Activated CD8-positive, alpha-beta memory T cell treated with anti-CD3 and anti-CD28 coated beads, Interleukin-2, amount 50 U/mL, for 24 hours (primary cell): ENCODE data around the gene NSG1.

Experiments used
- DNase-seq: peaks from one replicate; pipeline ENCODE4 v3.0.0-alpha.2; 2020; ENCODE audit errors: extremely low read depth

The NSG1 gene

GRCh38 chr4:4395849-4396627 is 9.1 kb downstream of the NSG1 start:
- no peak for DNase-seq

DNA sequence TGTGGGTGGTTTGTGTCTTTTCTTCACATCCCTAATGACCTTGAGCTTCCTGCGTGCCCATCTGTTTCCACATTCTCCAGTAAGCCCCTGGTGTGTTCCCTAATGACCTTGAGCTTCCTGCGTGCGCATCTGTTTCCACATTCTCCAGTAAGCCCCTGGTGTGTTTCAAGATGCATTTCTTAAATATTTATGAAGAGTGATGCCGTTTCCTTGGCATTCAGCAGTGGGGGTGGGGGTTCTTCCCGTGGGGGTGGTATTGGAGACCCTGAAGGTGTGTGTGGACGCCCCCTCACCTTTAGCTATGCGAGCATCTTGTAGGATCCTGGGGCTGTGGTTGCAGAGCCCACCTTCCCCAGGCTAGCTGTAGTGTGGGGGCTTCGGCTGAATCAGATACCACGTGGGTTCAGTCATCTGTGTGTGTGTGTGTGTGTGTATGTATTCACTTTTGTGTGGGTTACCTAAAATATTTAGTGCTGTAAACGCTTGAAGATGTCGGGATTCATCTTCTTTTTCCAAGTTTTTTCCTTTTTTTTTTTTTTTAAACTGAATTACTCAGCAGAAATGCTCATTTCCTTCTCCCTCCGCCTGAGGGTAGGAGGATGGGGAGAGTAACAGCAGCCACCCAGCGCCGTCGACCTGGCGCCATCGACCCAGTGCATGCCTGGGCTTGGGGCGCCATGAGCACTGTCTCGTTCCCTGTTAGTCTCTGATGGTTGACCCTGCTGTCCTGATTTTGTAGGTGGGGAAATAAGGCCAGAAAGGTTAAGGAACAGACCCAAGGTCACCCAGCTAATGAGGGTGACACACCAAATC is 9.9 kb downstream of the NSG1 start:
- DNase-seq: no peak

DNA sequence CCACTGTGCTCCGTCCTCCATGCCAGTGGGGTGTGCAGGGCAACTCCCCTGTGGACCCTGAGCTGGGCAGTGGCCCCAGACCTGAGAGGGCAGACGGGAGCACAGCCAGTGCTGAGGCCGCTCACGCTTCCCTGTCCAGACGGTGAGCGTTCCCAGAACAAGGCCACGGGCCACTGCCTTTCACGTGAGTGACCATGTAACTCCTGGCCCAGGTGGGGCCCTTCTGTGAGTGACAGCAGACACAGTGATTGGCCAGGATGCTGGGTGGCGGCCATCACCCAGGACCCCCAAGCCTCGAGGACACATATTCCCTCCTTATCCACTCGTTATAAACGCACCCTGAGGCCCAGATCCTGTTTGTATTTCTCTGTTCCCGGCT is 10.5 kb downstream of the NSG1 start:
- no peak for DNase-seq

GRCh38 chr4:4398430-4398829 is 11.5 kb downstream of the NSG1 start:
- no peak for DNase-seq

GRCh38 chr4:4401036-4401435 is 14.1 kb downstream of the NSG1 start:
- DNase-seq: no peak

DNA sequence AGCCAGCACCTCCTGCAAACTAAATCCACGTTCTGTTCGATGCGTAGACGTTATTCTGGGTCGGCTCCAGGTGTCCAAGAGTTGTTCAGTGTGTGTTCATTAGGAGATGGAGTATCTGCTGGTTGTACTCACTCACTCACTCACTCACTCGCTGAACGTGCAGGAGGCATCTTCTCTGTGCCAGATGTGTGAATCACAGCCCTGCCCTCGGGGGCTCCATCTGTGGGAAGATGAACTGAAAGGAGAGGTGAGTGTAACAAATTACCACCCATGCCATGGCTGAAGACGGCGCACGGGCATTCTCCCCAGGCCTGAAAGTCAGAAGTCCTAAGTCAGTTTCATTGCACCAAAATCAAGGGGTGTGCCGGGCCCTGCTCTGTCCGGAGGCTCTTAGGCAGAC is 16.1 kb downstream of the NSG1 start:
- DNase-seq: no peak

GRCh38 chr4:4405358-4405962 is 18.6 kb downstream of the NSG1 start:
- no peak for DNase-seq

DNA sequence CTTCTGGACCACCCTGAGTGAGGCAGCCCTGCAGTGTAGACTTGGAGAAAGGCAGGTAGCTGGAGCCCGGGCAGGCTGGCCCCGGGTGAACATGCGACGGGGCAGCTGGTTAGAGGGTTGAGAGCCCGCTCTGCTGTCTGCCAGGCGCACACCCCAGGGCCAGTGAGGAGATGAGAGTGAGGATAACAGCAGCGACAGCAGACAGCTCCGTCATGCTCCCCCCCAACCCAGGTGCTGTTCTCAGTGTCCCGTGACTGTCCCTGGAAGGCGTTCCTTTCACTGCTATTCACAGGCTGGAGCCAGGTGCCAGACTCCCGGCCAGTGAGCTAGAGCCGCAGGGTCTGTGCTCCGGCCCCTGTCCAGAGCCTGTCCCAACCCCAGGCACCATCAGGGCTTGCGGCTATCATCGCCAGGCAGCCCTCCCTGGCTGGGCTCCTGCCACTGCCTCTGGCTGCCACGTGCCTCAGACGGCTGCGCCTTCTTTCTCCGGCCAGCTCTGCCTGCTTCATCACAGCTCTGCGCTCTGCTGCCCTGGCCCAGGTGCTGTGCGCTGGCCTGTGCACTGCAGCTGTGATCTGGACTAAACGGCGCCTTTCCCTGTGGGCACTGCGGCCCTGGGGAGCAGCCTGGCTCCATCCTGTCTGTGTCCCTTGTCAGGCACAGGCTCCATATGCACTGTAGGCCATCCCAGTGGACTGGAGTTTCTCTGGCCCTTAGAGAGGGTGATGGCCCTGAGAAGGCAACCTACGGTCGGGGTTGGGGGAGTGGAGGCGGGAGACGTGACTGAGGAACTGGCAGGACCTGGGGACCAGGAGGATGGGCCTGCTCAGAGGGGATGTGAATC is 19.8 kb downstream of the NSG1 start:
- DNase-seq: no peak

GRCh38 chr4:4407299-4408131 is 20.6 kb downstream of the NSG1 start:
- no peak for DNase-seq

- DNase-seq: no peak
Measured at GRCh38 chr4:4408132-4408523, 21.2 kb downstream of the NSG1 start.

GRCh38 chr4:4408576-4409335 is 21.9 kb downstream of the NSG1 start:
- DNase-seq: no peak

GRCh38 chr4:4409416-4410115 is 22.7 kb downstream of the NSG1 start:
- DNase-seq: no peak

DNA sequence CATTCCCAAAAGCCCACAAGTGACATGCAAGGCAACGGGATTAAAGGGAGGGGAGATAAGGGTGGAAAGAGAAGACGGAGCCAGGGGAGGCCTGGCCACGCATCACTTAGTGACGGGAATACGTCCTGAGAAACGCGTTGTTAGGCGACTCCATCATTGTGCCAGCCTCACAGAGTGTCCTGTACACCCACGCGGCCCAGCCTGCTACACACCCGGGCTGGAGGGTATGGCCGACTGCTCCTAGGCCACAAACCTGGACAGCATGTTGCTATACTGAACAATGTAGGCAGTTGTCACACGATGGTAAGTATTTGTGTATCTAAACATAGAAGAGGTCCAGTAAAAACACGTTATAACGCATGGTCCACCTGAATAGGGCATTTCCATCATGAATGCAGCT is 23.4 kb downstream of the NSG1 start:
- DNase-seq: no peak

GRCh38 chr4:4411906-4412305 is 25.0 kb downstream of the NSG1 start:
- no peak for DNase-seq

DNA sequence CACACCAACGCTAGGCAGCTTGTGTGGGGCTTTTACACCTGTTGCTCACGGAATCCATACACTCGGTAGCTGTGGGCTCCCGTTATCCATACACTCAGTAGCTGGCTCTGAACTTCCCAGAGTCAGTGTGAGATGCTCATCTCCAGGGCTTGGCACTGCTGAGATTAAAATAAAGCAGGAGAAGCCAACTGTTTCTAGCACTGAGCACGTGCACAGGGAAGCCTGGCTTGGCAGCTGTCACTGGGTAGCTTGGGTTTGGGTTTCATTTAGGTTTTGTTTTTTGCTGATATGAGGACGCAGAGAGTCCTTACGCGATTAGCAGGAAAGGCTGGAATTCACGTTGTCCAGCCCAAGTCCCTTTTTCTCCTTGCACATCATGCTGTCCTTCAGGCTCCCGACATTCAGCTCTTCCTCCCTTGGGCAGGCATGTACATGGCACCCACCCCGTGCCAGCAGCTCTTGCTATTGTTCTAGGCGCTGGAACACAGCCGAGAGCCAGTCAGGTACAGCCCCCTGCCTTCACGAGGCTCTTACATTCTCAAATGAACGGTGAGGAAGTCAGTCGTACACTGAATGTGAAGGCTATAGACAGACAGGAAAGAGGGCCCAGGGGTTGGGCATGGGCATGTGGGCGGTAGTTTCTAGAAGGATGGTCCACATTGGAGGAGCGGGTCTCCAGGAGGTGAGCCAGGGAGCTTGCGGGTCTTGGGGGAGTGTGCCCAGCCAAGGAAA is 25.9 kb downstream of the NSG1 start:
- no peak for DNase-seq

- no peak for DNase-seq
Measured at GRCh38 chr4:4413373-4413725, 26.4 kb downstream of the NSG1 start.

GRCh38 chr4:4413806-4414205 is 26.9 kb downstream of the NSG1 start:
- DNase-seq: no peak

GRCh38 chr4:4415107-4415805 is 28.4 kb downstream of the NSG1 start:
- no peak for DNase-seq
